Fibroblast of lung (primary cell): ENCODE results near the gene ZC3H13. TPM values are rescaled to one million over a fixed set of nuclear protein-coding genes. Genes with fewer than 3 reads are reported as not detected.

ENCODE experiments used
- DNase-seq, 2 donors: peaks; one replicate each; pipeline versions ENCODE4 v3.0.0 to v3.0.0-alpha.2; 2010; ENCODE audit warnings: low read depth in 2 of 2
- H2AFZ ChIP-seq: 2 replicates; pipeline ENCODE4 v1.5.1; 2012; ENCODE audit warnings: low read length, control low read depth, inconsistent platforms
- H3K27ac ChIP-seq: 2 replicates; pipeline ENCODE4 v1.5.1; 2011; ENCODE audit warnings: low read length, control low read depth; ENCODE audit not compliant: insufficient read depth
- H3K27me3 ChIP-seq: 2 replicates; pipeline ENCODE4 v1.5.1; 2011; ENCODE audit warnings: mild to moderate bottlenecking, low read length; ENCODE audit not compliant: control insufficient read depth, insufficient read depth
- H3K36me3 ChIP-seq: 2 replicates; pipeline ENCODE4 v1.5.1; 2011; ENCODE audit warnings: low read length; ENCODE audit not compliant: control insufficient read depth, insufficient read depth
- H3K4me1 ChIP-seq: 2 replicates; pipeline ENCODE4 v1.5.1; 2011; ENCODE audit warnings: low read length; ENCODE audit not compliant: control insufficient read depth, insufficient read depth; ENCODE audit errors: extremely low read depth
- H3K4me2 ChIP-seq: 2 replicates; pipeline ENCODE4 v1.5.1; 2011; ENCODE audit warnings: low read length, control low read depth; ENCODE audit not compliant: insufficient read depth; ENCODE audit errors: extremely low read depth
- H3K4me3 ChIP-seq, 4 experiments: fragments of 200-600 bp in 1 of 4; sonication (generic) in 1 of 4; replicated peaks in 1 of 4; 2 replicates each; pipeline ENCODE4 v1.5.1; 2011 to 2016; ENCODE audit warnings: low read length in 4 of 4, low read depth in 3 of 4, mild to moderate bottlenecking in 3 of 4, control low read depth in 2 of 4, inconsistent platforms in 1 of 4, mixed read lengths in 1 of 4; ENCODE audit not compliant: insufficient read depth in 1 of 4; ENCODE audit errors: control extremely low read depth in 1 of 4
- H3K79me2 ChIP-seq: 2 replicates; pipeline ENCODE4 v1.5.1; 2012; ENCODE audit warnings: mild to moderate bottlenecking, low read length, inconsistent platforms; ENCODE audit not compliant: control insufficient read depth, insufficient read depth
- H3K9ac ChIP-seq: 2 replicates; pipeline ENCODE4 v1.5.1; 2011; ENCODE audit warnings: mild to moderate bottlenecking, low read length, control low read depth; ENCODE audit not compliant: insufficient read depth
- H3K9me3 ChIP-seq: 2 replicates; pipeline ENCODE4 v1.5.1; 2012; ENCODE audit warnings: low read depth, low read length; ENCODE audit not compliant: control insufficient read depth, insufficient read depth
- H4K20me1 ChIP-seq: 2 replicates; pipeline ENCODE4 v1.5.1; 2011; ENCODE audit warnings: low read length; ENCODE audit not compliant: control insufficient read depth, insufficient read depth; ENCODE audit errors: extremely low read depth
- EZH2 ChIP-seq: IDR thresholded peaks from 2 replicates; pipeline ENCODE4 v1.5.1; 2012; ENCODE audit warnings: low read length, control low read depth, mild to moderate bottlenecking; ENCODE audit errors: missing control alignments
- polyA plus RNA-seq, 2 donors: library from polyadenylated mRNA; depleted of rRNA in 1 of 2; stranded (reverse) in 1 of 2; unstranded in 1 of 2; fragments of >200 nt; gene quantifications; 2 replicates each; pipeline ENCODE4 v1.2.1, GENCODE V29; 2011 to 2012; ENCODE audit warnings: missing spikeins in 1 of 2
- total RNA-seq: library from RNA; depleted of rRNA; stranded (reverse); fragments of >200 nt; gene quantifications from 2 replicates; pipeline ENCODE4 v1.2.1, GENCODE V29; 2014
- TF ChIP-seq, protein P1 (sequence below), 2 donors: IDR thresholded peaks in 1 of 2; conservative IDR thresholded peaks in 1 of 2; 1 replicate in 1 of 2; 2 replicates in 1 of 2; pipeline ENCODE4 v1.5.1; 2011 to 2012; ENCODE audit warnings: low read length in 2 of 2, control low read depth in 1 of 2, inconsistent platforms in 1 of 2, low read depth in 1 of 2, mild to moderate bottlenecking in 1 of 2

ZC3H13 gene
- total and polyA plus RNA-seq, 2 donors (not counting 1 experiment from before 2014, with no cell fraction given), result 4.5 to 21.8 TPM

DNA sequence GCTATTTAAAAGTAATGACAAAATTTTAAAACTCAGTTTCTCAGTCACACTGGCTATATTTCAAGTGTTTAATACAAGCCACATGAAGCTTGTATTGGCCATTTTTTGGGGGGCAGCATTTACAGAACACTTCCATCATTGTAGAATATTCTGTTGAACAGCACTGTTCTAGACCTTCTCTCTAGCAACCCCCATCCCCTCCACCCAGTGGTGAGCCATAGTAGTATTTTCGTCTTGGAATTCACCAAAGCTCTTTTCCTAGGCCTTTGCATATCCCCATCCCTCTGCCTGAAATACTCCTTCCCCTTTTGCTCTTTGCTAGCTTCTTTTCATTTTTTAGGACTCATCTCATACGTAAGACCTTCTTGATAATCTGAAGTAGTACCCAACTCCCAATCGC, 99.5 kb downstream of the ZC3H13 start:
- H3K4me3 ChIP-seq, result no peak overlapping the region
- H3K27ac ChIP-seq, result no peak overlapping the region
- no peak for DNase-seq

DNA sequence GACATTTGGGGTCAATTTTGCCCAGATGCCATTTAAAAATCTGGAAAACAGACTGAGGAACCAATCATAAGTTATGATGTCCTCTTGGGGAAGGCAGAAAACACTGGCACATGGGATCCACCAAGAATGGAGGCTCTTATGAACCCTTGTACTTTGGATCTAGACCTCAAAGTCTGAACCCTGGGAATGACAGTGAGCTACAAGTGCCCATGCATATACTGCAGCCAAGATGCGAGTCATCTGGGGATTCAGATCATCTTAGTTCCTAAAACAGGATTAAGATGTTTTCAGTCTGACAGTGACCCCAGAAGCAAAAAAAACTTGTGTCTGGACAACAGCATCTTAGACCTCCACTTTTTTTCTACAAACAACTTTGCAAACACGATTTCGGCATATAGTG, 100.8 kb downstream of the ZC3H13 start:
- H3K27me3 ChIP-seq, result no peaks in the 10 kb centered on the region
- peak in 1 of 2 donors; percentile 10 for DNase-seq
- no peak overlapping the region for H3K4me2 ChIP-seq
- H2AFZ ChIP-seq, result no peak overlapping the region
- no peaks in the 10 kb centered on the region for H3K36me3 ChIP-seq
- H3K4me3 ChIP-seq, result no peak overlapping the region
- no peak overlapping the region for H3K9ac ChIP-seq
- no peaks in the 10 kb centered on the region for H4K20me1 ChIP-seq
- H3K4me1 ChIP-seq, result no peaks in the 10 kb centered on the region
- H3K9me3 ChIP-seq, result no peaks in the 10 kb centered on the region
- TF ChIP-seq, protein P1, sequence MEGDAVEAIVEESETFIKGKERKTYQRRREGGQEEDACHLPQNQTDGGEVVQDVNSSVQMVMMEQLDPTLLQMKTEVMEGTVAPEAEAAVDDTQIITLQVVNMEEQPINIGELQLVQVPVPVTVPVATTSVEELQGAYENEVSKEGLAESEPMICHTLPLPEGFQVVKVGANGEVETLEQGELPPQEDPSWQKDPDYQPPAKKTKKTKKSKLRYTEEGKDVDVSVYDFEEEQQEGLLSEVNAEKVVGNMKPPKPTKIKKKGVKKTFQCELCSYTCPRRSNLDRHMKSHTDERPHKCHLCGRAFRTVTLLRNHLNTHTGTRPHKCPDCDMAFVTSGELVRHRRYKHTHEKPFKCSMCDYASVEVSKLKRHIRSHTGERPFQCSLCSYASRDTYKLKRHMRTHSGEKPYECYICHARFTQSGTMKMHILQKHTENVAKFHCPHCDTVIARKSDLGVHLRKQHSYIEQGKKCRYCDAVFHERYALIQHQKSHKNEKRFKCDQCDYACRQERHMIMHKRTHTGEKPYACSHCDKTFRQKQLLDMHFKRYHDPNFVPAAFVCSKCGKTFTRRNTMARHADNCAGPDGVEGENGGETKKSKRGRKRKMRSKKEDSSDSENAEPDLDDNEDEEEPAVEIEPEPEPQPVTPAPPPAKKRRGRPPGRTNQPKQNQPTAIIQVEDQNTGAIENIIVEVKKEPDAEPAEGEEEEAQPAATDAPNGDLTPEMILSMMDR (conservative IDR thresholded peaks at IDR 0.05 in 1 of 2, IDR thresholded peaks at IDR 0.05 in 1 of 2; ENCODE audit: low read depth in 1 of 2, low read length in 2 of 2), result no peak
- H3K79me2 ChIP-seq, result no peaks in the 10 kb centered on the region
- H3K27ac ChIP-seq, result no peak overlapping the region

More for the DNA sequence above, 99.5 kb downstream of the ZC3H13 start:
- H3K4me1 ChIP-seq, result no peaks in the 10 kb centered on the region
- H3K9ac ChIP-seq, result no peak overlapping the region
- H3K36me3 ChIP-seq, result no peaks in the 10 kb centered on the region
- H3K4me2 ChIP-seq, result no peak overlapping the region
- no peak overlapping the region for H2AFZ ChIP-seq
- no peaks in the 10 kb centered on the region for H3K9me3 ChIP-seq
- H4K20me1 ChIP-seq, result no peaks in the 10 kb centered on the region
- no peaks in the 10 kb centered on the region for H3K79me2 ChIP-seq
- TF ChIP-seq EZH2, result no peak
- TF ChIP-seq, protein P1 (conservative IDR thresholded peaks at IDR 0.05 in 1 of 2, IDR thresholded peaks at IDR 0.05 in 1 of 2; ENCODE audit: low read depth in 1 of 2, low read length in 2 of 2), result no peak
- no peaks in the 10 kb centered on the region for H3K27me3 ChIP-seq

DNA sequence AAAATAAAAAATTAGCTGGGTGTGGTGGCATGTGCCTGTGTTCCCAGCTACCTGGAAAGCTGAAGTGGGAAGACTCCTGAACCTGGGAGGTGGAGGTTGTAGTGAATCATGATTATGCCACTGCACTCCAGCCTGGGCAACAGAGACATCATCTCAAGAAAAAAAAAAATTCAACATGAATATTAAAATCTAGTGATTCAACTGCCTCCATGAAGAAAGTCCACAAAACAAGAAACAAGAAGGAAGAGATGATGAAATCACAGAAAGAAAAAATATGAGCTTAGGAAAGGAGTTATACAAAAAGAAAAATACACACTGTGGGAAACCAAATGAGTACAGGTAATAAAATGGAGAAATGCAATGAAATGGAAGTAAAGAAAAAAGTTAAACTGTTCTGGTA, 101.4 kb downstream of the ZC3H13 start:
- Histone ChIP-seq H3K4me2 (no peak overlapping the region), H3K27ac (no peak overlapping the region), H3K9me3 (no peaks in the 10 kb centered on the region), H3K4me3 (no peak overlapping the region), H4K20me1 (no peaks in the 10 kb centered on the region), H2AFZ (no peak overlapping the region), H3K79me2 (no peaks in the 10 kb centered on the region), H3K27me3 (no peaks in the 10 kb centered on the region), H3K4me1 (no peaks in the 10 kb centered on the region), H3K36me3 (no peaks in the 10 kb centered on the region), H3K9ac (no peak overlapping the region)
- TF ChIP-seq, protein P1 (conservative IDR thresholded peaks at IDR 0.05 in 1 of 2, IDR thresholded peaks at IDR 0.05 in 1 of 2; ENCODE audit: low read depth in 1 of 2, low read length in 2 of 2), result no peak
- no peak for TF ChIP-seq EZH2
- DNase-seq, result no peak
